ENCODE data around the gene TMEM254.
A peak's percentile ranks its signal among the peaks of the same experiment; 100 is the strongest.
"Not testable (repeated sequence)": the region's sequence is repeated elsewhere in the genome, so short reads cannot be mapped to it uniquely, and the experiment has no call there.

The TMEM254 gene

DNA sequence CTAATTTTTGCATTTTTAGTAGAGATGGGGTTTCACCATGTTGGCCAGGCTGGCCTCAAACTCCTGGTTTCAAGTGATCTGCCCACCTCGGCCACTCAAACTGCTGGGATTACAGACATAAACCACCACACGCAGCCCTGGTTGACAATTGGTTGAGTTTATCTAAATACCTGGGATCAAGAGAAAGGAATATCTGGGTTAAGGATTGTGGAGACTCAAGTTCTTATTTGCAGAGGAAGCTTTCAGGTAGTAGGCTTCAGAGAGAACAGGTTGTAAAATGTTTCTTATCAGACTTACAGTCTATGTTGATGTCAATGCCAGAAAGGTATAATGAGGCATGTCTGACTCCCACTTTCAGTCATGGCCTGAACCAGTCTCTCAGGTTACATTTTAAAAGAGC lies 5.9 kb upstream of the TMEM254 start:
- no CpG with 5 or more reads among the region's 2 CpGs for WGBS (ENCODE audit: insufficient coverage, insufficient read length)
- Histone ChIP-seq H3K36me3 (ENCODE audit: control insufficient read depth, insufficient read depth, low read length) (no peaks in the 10 kb centered on the region), H3K9me3 (ENCODE audit: control insufficient read depth, insufficient read depth, low read length) (no peaks in the 10 kb centered on the region; the same call in 1 of the 2 replicates), H3K4me1 (ENCODE audit: control insufficient read depth, insufficient read depth, low read length) (peaks cover 2% of the 10 kb centered on the region), H3K4me3 (ENCODE audit: low read length) (no peak overlapping the region), H3K27ac (ENCODE audit: low read length) (no peak overlapping the region), H3K27me3 (ENCODE audit: control insufficient read depth, insufficient read depth, low read length) (no peaks in the 10 kb centered on the region)
- no peak for DNase-seq (ENCODE audit: low read depth, low spot score)

DNA sequence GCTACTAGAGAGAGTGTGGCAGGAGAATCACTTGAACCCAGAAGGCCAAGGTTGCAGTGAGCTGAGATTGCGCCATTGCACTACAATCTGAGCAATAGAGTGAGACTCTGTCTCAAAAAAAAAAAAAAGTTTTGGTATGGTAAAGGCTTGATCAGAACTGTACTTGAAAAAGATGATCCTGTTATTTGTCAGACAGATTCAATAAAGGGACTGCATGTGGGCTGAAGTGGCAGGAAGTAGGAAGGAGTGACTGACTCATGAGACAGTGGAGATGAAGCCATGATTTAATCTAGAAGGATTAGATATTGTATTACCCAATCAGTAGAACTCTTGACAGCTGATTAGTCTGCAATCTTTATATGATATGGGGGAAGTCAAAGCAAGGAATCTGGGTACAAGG lies 2.7 kb upstream of the TMEM254 start:
- Histone ChIP-seq H3K27ac (ENCODE audit: low read length) (no peak overlapping the region), H3K9me3 (ENCODE audit: control insufficient read depth, insufficient read depth, low read length) (no peaks in the 10 kb centered on the region; the same call in 1 of the 2 replicates), H3K4me1 (ENCODE audit: control insufficient read depth, insufficient read depth, low read length) (no peaks in the 10 kb centered on the region), H3K4me3 (ENCODE audit: low read length) (no peak overlapping the region), H3K27me3 (ENCODE audit: control insufficient read depth, insufficient read depth, low read length) (no peaks in the 10 kb centered on the region), H3K36me3 (ENCODE audit: control insufficient read depth, insufficient read depth, low read length) (no peaks in the 10 kb centered on the region)
- no peak for DNase-seq (ENCODE audit: low read depth, low spot score)
- WGBS (ENCODE audit: insufficient coverage, insufficient read length), result no CpG with 5 or more reads among the region's 1 CpG

DNA sequence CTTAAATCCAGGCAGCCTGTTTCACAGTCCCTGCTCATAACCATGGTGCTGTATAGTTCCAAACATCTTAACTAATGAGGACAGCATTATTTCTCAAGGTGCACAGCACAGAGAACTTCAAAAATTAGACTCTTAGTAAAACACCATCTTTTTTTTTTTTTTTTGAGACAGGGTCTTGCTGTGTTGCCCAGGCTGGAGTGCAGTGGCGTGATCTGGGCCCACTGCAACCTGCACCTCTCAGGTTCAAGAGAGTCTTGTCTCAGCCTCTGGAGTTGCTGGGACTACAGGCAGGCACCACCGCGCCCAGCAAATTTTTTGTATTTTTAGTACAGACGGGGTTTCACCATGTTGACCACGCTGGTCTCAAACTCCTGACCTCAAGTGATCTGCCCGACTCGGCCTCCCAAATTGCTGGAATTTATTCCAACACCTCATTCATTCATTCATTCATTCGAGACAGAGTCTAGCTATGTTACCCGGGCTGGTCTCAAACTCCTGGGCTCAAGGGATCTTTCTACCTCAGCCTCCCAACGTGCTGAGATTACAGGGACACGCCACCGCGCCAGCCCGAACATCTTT lies 507 bp upstream of the TMEM254 start:
- Histone ChIP-seq H3K27ac (ENCODE audit: low read length) (no peak overlapping the region), H3K36me3 (ENCODE audit: control insufficient read depth, insufficient read depth, low read length) (no peaks in the 10 kb centered on the region)

DNA sequence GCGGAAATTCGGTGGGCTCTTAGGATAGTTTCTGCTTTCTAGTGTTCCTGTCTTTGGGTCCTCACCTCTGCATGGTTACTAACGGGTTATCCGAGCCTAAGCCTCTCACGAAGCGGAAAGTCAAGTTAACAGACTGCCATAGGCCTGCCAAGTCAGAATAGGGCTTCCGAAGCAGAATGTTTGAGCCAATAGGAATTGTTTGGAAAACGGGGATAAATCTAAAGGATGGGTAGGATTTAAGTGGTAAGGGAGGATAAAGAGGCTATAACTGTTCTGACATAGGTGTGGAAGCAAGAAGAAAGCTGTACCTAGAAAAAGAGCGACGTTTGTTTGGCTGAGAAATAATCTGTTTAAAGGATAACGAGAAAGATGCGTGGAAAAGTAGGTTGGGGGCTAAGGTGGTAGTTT lies 851 bp downstream of the TMEM254 start:
- H3K27ac ChIP-seq (ENCODE audit: low read length), result no peak overlapping the region
- DNase-seq (ENCODE audit: low read depth, low spot score), result no peak
- no peaks in the 10 kb centered on the region for H3K27me3 ChIP-seq (ENCODE audit: control insufficient read depth, insufficient read depth, low read length)
- H3K4me1 ChIP-seq (ENCODE audit: control insufficient read depth, insufficient read depth, low read length), result no peaks in the 10 kb centered on the region
- WGBS (ENCODE audit: insufficient coverage, insufficient read length), result 100% methylated on average over 3 of the region's 12 CpGs
- no peaks in the 10 kb centered on the region for H3K36me3 ChIP-seq (ENCODE audit: control insufficient read depth, insufficient read depth, low read length)
- H3K9me3 ChIP-seq (ENCODE audit: control insufficient read depth, insufficient read depth, low read length), result no peaks in the 10 kb centered on the region
- peak overlapping the region; percentile 69; the same call in 1 of the 2 replicates for H3K4me3 ChIP-seq (ENCODE audit: low read length)

More for the DNA sequence above, 507 bp upstream of the TMEM254 start:
- Histone ChIP-seq H3K4me3 (ENCODE audit: low read length) (peak overlapping the region; percentile 69; the same call in 1 of the 2 replicates), H3K9me3 (ENCODE audit: control insufficient read depth, insufficient read depth, low read length) (no peaks in the 10 kb centered on the region), H3K27me3 (ENCODE audit: control insufficient read depth, insufficient read depth, low read length) (no peaks in the 10 kb centered on the region), H3K4me1 (ENCODE audit: control insufficient read depth, insufficient read depth, low read length) (no peaks in the 10 kb centered on the region)
- WGBS (ENCODE audit: insufficient coverage, insufficient read length), result no CpG with 5 or more reads among the region's 14 CpGs
- no peak for DNase-seq (ENCODE audit: low read depth, low spot score)

DNA sequence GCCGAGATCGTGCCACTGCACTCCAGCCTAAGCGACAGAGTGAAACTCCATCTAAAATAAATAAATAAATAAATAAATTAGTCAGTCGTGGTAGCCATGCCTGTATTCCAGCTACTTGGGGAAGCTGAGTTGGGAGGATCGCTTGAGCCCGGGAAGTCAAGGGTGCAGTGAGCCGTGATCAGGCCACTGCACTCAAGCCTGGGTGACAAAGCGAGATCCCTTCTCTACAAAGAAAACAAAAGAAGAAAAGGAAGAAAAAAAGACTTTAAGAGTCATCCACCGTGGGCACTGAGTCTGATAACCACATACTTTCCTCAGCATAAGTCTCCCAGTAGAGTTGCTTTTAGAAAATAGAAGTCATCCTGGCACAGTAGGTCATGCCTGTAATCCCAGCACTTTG lies 2.6 kb downstream of the TMEM254 start:
- H3K27ac ChIP-seq (ENCODE audit: low read length), result no peak overlapping the region
- H3K4me3 ChIP-seq (ENCODE audit: low read length), result no peak overlapping the region
- no CpG with 5 or more reads among the region's 9 CpGs for WGBS (ENCODE audit: insufficient coverage, insufficient read length)
- H3K4me1 ChIP-seq (ENCODE audit: control insufficient read depth, insufficient read depth, low read length), result no peaks in the 10 kb centered on the region
- no peaks in the 10 kb centered on the region for H3K27me3 ChIP-seq (ENCODE audit: control insufficient read depth, insufficient read depth, low read length)
- no peaks in the 10 kb centered on the region for H3K36me3 ChIP-seq (ENCODE audit: control insufficient read depth, insufficient read depth, low read length)
- DNase-seq (ENCODE audit: low read depth, low spot score), result no peak
- no peaks in the 10 kb centered on the region for H3K9me3 ChIP-seq (ENCODE audit: control insufficient read depth, insufficient read depth, low read length)

DNA sequence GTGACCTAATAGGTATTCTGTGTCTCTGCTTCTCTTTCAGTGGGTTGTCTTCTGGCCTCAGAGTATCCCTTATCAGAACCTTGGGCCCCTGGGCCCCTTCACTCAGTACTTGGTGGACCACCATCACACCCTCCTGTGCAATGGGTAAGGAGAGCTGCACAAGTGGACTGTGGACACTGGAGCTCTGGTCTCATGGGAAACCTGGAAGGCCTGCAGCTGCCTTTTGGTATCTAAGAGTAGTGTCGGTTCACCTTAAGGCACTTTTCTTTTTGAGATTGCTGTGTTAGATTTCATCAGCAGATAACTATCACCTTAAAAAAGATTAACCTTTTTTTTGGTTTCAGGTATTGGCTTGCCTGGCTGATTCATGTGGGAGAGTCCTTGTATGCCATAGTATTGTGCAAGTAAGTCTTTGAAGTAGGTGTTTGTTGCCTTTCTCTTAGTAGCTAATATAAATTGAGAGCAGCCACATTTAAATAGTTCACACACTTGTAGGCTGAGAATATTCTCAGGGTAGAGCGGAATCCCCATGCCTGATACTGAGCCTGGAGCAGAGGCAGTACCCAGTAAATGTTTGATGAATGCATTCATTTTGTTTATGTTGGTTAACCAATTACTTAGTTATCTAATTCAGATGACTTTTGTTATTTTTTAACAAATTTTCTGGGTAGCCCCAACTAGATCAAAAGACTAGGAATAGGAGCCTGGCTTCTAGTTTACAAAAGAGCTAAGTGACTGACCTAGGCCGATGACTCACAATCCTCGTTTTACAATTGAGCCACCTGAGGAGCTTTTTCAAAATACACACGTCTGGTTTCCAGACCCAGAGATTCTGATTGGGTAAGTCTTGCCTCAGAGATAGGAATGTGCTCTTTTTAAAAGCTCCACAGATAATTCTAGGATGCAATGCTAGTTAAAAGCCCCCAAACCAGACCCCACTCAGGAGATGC lies 3.6 kb downstream of the TMEM254 start:
- no peak overlapping the region for H3K27ac ChIP-seq (ENCODE audit: low read length)

DNA sequence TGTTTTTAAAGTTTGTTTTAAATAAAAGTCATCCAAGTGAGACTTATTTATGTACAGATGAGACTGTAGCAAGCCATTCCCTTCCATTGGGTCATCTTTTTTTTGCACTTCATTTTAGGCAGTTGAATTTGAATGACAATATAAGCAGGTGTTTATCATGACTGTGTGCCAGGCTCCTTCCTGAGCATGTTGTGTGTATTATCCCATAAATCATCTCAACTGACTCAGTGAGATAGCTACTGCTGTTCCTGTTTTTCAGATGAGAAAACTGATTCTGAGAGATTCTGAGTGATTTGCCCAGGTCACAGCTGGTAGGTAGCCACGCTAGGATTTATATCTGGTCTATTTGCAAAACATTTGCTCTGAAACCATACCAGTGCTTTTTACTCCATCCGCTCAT lies 11.7 kb downstream of the TMEM254 start:
- Histone ChIP-seq H3K27me3 (ENCODE audit: control insufficient read depth, insufficient read depth, low read length) (no peaks in the 10 kb centered on the region), H3K27ac (ENCODE audit: low read length) (no peak overlapping the region), H3K4me3 (ENCODE audit: low read length) (no peak overlapping the region), H3K9me3 (ENCODE audit: control insufficient read depth, insufficient read depth, low read length) (no peaks in the 10 kb centered on the region), H3K36me3 (ENCODE audit: control insufficient read depth, insufficient read depth, low read length) (no peaks in the 10 kb centered on the region), H3K4me1 (ENCODE audit: control insufficient read depth, insufficient read depth, low read length) (no peaks in the 10 kb centered on the region)
- no peak for DNase-seq (ENCODE audit: low read depth, low spot score)
- WGBS (ENCODE audit: insufficient coverage, insufficient read length), result no CpG with 5 or more reads among the region's 2 CpGs

More for the DNA sequence above, 3.6 kb downstream of the TMEM254 start:
- no CpG with 5 or more reads among the region's 5 CpGs for WGBS (ENCODE audit: insufficient coverage, insufficient read length)
- H3K4me3 ChIP-seq (ENCODE audit: low read length), result no peak overlapping the region
- no peaks in the 10 kb centered on the region for H3K9me3 ChIP-seq (ENCODE audit: control insufficient read depth, insufficient read depth, low read length)
- DNase-seq (ENCODE audit: low read depth, low spot score), result no peak
- no peaks in the 10 kb centered on the region for H3K36me3 ChIP-seq (ENCODE audit: control insufficient read depth, insufficient read depth, low read length)
- H3K4me1 ChIP-seq (ENCODE audit: control insufficient read depth, insufficient read depth, low read length), result no peaks in the 10 kb centered on the region
- H3K27me3 ChIP-seq (ENCODE audit: control insufficient read depth, insufficient read depth, low read length), result no peaks in the 10 kb centered on the region

DNA sequence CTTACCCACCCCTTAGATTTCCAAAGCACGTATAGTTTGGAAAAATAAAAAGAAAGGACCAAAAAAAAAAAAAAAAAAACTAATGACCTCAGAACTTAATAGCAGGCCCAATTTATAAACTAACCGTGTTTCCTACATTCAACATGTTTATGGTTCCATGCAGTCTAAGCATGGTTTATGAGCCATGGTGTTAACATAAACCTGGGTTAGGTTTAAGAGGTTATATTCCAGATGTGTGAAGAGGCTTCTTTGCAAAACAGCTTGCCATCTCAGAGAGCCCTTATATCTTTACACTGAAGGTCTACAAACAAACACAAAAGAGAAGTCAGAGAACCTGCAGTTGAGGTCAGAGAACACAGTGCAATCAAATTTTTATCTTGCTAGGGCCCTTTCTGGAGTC lies 15.8 kb downstream of the TMEM254 start:
- WGBS (ENCODE audit: insufficient coverage, insufficient read length), result no CpG with 5 or more reads among the region's 2 CpGs

DNA sequence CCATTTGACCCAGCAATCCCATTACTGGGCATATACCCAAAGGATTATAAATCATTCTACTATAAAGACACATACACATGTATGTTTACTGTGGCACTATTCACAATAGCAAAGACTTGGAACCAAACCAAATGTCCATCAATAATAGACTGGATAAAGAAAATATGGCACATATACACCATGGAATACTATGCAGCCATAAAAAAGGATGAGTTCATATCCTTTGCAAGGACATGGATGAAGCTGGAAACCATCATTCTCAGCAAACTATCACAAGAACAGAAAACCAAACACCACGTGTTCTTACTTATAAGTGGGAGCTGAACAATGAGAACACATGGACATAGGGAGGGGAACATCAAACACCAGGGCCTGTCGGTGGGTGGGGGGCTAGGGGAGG lies 19.8 kb downstream of the TMEM254 start:
- not testable (repeated sequence) for H3K27me3 ChIP-seq (ENCODE audit: control insufficient read depth, insufficient read depth, low read length); H3K27ac ChIP-seq (ENCODE audit: low read length); H3K36me3 ChIP-seq (ENCODE audit: control insufficient read depth, insufficient read depth, low read length); H3K4me1 ChIP-seq (ENCODE audit: control insufficient read depth, insufficient read depth, low read length); DNase-seq (ENCODE audit: low read depth, low spot score); H3K9me3 ChIP-seq (ENCODE audit: control insufficient read depth, insufficient read depth, low read length); H3K4me3 ChIP-seq (ENCODE audit: low read length)
- no CpG with 5 or more reads among the region's 2 CpGs for WGBS (ENCODE audit: insufficient coverage, insufficient read length)

More for the DNA sequence above, 15.8 kb downstream of the TMEM254 start:
- no peaks in the 10 kb centered on the region for H3K4me1 ChIP-seq (ENCODE audit: control insufficient read depth, insufficient read depth, low read length)
- no peaks in the 10 kb centered on the region for H3K9me3 ChIP-seq (ENCODE audit: control insufficient read depth, insufficient read depth, low read length)
- H3K27me3 ChIP-seq (ENCODE audit: control insufficient read depth, insufficient read depth, low read length), result no peaks in the 10 kb centered on the region
- no peaks in the 10 kb centered on the region for H3K36me3 ChIP-seq (ENCODE audit: control insufficient read depth, insufficient read depth, low read length)
- H3K27ac ChIP-seq (ENCODE audit: low read length), result no peak overlapping the region
- no peak overlapping the region for H3K4me3 ChIP-seq (ENCODE audit: low read length)
- no peak for DNase-seq (ENCODE audit: low read depth, low spot score)

DNA sequence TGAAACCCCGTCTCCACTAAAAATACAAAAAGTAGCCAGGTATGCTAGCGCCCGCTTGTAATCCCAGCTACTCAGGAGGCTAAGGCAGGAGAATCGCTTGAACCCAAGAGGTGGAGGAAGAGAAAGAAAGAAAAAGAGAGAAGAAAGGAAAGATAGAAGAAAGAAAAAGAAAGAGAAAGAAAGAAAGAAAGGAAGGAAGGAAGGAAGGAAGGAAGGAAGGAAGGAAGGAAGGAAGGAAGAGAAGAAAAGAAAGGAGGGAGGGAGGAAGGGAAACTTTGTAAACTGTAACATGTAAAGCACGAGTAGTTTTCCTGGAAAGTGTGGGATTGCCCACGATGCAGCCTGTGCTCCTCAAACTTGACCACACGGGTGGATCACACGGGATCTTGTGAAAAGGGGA lies 20.8 kb downstream of the TMEM254 start:
- not testable (repeated sequence) for H3K27ac ChIP-seq (ENCODE audit: low read length); DNase-seq (ENCODE audit: low read depth, low spot score); H3K27me3 ChIP-seq (ENCODE audit: control insufficient read depth, insufficient read depth, low read length); H3K4me3 ChIP-seq (ENCODE audit: low read length); H3K9me3 ChIP-seq (ENCODE audit: control insufficient read depth, insufficient read depth, low read length); H3K4me1 ChIP-seq (ENCODE audit: control insufficient read depth, insufficient read depth, low read length); H3K36me3 ChIP-seq (ENCODE audit: control insufficient read depth, insufficient read depth, low read length)
- no CpG with 5 or more reads among the region's 8 CpGs for WGBS (ENCODE audit: insufficient coverage, insufficient read length)

All from iPS DF 6.9 (cell line).